Endothelial cell of umbilical vein (primary cell): Measurements from ENCODE around the gene SNHG17.

ENCODE experiments used
- POLR2A ChIP-seq: IDR thresholded peaks from 2 replicates; pipeline ENCODE4 v1.6.1; 2012; ENCODE audit warnings: low read depth, mild to moderate bottlenecking, control low read depth, low read length
- TF ChIP-seq, protein P1 (sequence below), 2 donors: IDR thresholded peaks; 1 replicate in 1 of 2; 2 replicates in 1 of 2; pipeline ENCODE4 v1.5.1; 2011; ENCODE audit warnings: low read length in 2 of 2, mild to moderate bottlenecking in 2 of 2, moderate library complexity in 2 of 2, control low read depth in 1 of 2, inconsistent platforms in 1 of 2, low read depth in 1 of 2; ENCODE audit not compliant: insufficient read depth in 1 of 2; ENCODE audit errors: extremely low read depth in 1 of 2

DNA sequence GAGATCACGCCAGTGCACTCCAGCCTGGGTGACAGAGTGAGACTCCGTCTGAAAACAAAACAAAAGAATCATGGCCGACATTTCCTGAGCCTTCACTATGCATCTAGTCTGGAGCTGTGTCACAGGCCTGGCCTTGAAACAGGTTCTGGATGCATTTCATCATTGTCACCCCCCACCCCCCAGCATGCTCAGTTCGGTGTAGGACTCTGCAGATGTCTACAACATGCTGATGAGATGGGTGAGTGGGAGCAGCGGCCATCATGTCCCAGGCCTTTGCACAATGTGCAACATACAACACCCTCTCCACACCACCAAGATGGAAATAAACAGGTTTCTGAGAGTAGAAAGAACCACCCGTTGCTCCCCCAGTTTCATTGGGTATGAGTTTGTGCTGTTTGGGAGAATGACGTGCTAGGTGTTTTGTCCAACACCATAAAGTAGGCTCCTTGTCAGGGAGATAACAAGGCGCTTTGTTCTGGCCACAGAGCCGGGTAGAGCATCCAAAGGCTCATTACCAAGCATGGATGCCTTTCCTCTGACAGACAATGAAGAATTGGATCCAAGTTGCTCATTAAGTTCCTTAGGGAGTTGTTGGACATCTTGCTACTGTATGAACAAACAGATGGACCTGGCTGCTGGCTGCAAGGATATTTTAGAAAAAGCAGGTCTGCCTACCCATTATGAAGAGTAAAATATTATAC is 22.1 kb downstream of the SNHG17 start:
- TF ChIP-seq POLR2A: no peak
- TF ChIP-seq, protein P1, sequence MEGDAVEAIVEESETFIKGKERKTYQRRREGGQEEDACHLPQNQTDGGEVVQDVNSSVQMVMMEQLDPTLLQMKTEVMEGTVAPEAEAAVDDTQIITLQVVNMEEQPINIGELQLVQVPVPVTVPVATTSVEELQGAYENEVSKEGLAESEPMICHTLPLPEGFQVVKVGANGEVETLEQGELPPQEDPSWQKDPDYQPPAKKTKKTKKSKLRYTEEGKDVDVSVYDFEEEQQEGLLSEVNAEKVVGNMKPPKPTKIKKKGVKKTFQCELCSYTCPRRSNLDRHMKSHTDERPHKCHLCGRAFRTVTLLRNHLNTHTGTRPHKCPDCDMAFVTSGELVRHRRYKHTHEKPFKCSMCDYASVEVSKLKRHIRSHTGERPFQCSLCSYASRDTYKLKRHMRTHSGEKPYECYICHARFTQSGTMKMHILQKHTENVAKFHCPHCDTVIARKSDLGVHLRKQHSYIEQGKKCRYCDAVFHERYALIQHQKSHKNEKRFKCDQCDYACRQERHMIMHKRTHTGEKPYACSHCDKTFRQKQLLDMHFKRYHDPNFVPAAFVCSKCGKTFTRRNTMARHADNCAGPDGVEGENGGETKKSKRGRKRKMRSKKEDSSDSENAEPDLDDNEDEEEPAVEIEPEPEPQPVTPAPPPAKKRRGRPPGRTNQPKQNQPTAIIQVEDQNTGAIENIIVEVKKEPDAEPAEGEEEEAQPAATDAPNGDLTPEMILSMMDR (IDR thresholded peaks at IDR 0.05; ENCODE audit: extremely low read depth in 1 of 2, insufficient read depth in 1 of 2, low read depth in 1 of 2, low read length in 2 of 2): no peak
